H1 (cell line): Measurements from ENCODE around the gene FRMD5. TPM values are rescaled to one million over a fixed set of nuclear protein-coding genes. Genes with fewer than 3 reads are reported as not detected.

Experiments
- CTCF ChIA-PET: fragments of 300-600 bp; sonication (Branson Sonifier 250); formaldehyde crosslinking; loops from one replicate; lab custom pipeline; 2021; ENCODE audit not compliant: partially characterized antibody; lab: Charles Lee
- POLR2A ChIA-PET: fragments of 300-600 bp; sonication (Branson Sonifier 250); formaldehyde crosslinking; loops from one replicate; lab custom pipeline; 2021; ENCODE audit warnings: inconsistent platforms; ENCODE audit not compliant: partially characterized antibody; lab: Charles Lee
- DNase-seq, 2 experiments: peaks; one replicate each; pipeline versions ENCODE4 v3.0.0 to v3.0.0-alpha.2; 2010 to 2022; ENCODE audit warnings: low spot score in 2 of 2, low read depth in 1 of 2, mixed read lengths in 1 of 2
- FAIRE-seq: peaks from 2 replicates; lab custom pipeline; 2011; peaks lifted over from hg19 to GRCh38; lab: Jason Lieb, UNC
- H2AFZ ChIP-seq: 2 replicates; pipeline ENCODE4 v1.8.1; 2012; ENCODE audit warnings: low read length, inconsistent platforms
- H2AK5ac ChIP-seq: 2 replicates; pipeline ENCODE4 v1.6.1; 2013; ENCODE audit warnings: low read depth, low read length
- H2BK120ac ChIP-seq: replicated peaks from 2 replicates; pipeline ENCODE3; 2013; ENCODE audit warnings: low read depth, low read length, inconsistent platforms
- H2BK12ac ChIP-seq: 2 replicates; pipeline ENCODE4 v1.6.1; 2013; ENCODE audit warnings: low read depth, low read length
- H2BK15ac ChIP-seq: 2 replicates; pipeline ENCODE4 v1.6.1; 2013; ENCODE audit warnings: low read length
- H2BK20ac ChIP-seq: 2 replicates; pipeline ENCODE4 v1.6.1; 2013; ENCODE audit warnings: low read length
- H2BK5ac ChIP-seq: 2 replicates; pipeline ENCODE4 v1.6.1; 2013; ENCODE audit warnings: low read depth, low read length
- H3K14ac ChIP-seq: 2 replicates; pipeline ENCODE4 v1.6.1; 2013; ENCODE audit warnings: inconsistent platforms; ENCODE audit not compliant: insufficient read length
- H3K18ac ChIP-seq: 2 replicates; pipeline ENCODE4 v1.6.1; 2013; ENCODE audit warnings: low read length; ENCODE audit errors: extremely low read depth
- H3K23ac ChIP-seq: 2 replicates; pipeline ENCODE4 v1.6.1; 2013; ENCODE audit warnings: inconsistent platforms; ENCODE audit not compliant: insufficient read length
- H3K23me2 ChIP-seq: 2 replicates; pipeline ENCODE4 v1.6.1; 2013; ENCODE audit warnings: low read depth, low read length
- H3K27ac ChIP-seq: 2 replicates; pipeline ENCODE4 v1.6.1; 2011; ENCODE audit warnings: low read depth, low read length, inconsistent platforms
- H3K27me3 ChIP-seq, 4 experiments: replicated peaks in 1 of 4; 1 replicate in 1 of 4; 2 replicates in 3 of 4; pipeline versions ENCODE4 v1.6.1 to v1.8.1; 2011 to 2013; ENCODE audit warnings: low read length in 3 of 4, mild to moderate bottlenecking in 3 of 4, inconsistent platforms in 2 of 4, mixed read lengths in 2 of 4, moderate library complexity in 1 of 4; ENCODE audit not compliant: control insufficient read depth in 3 of 4, insufficient read depth in 3 of 4; ENCODE audit errors: extremely low read depth in 1 of 4
- H3K36me3 ChIP-seq, 4 experiments: 2 replicates each; pipeline versions ENCODE4 v1.6.1 to v1.8.1; 2011 to 2013; ENCODE audit warnings: mild to moderate bottlenecking in 4 of 4, low read length in 3 of 4, moderate library complexity in 2 of 4, control low read depth in 1 of 4, inconsistent platforms in 1 of 4; ENCODE audit not compliant: insufficient read depth in 4 of 4, control insufficient read depth in 2 of 4
- H3K4ac ChIP-seq: replicated peaks from 2 replicates; pipeline ENCODE3; 2013; ENCODE audit warnings: low read length, low read depth, mixed read lengths, inconsistent platforms; ENCODE audit not compliant: insufficient read length
- H3K4me1 ChIP-seq, 4 experiments: replicated peaks in 1 of 4; 1 replicate in 1 of 4; 2 replicates in 3 of 4; pipeline versions ENCODE4 v1.6.1 to v1.8.1; 2011 to 2013; ENCODE audit warnings: low read length in 3 of 4, inconsistent platforms in 2 of 4, mixed read lengths in 1 of 4; ENCODE audit not compliant: insufficient read depth in 4 of 4, control insufficient read depth in 3 of 4
- H3K4me2 ChIP-seq, 2 experiments: 2 replicates each; pipeline versions ENCODE4 v1.6.1 to v1.8.1; 2011 to 2013; ENCODE audit warnings: low read depth in 2 of 2, low read length in 2 of 2, control low read depth in 1 of 2, inconsistent platforms in 1 of 2, mild to moderate bottlenecking in 1 of 2; ENCODE audit not compliant: insufficient read depth in 1 of 2
- H3K4me3 ChIP-seq, 4 experiments: fragments of 200-600, 300-600 bp in 1 of 4; sonication (generic), shearing (Covaris generic), sonication (Bioruptor Twin) in 1 of 4; 2 replicates each; pipeline versions ENCODE4 v1.5.1 to v1.8.1; 2011 to 2016; ENCODE audit warnings: low read length in 4 of 4, low read depth in 3 of 4, control low read depth in 2 of 4, inconsistent platforms in 2 of 4, mild to moderate bottlenecking in 2 of 4, mixed read lengths in 1 of 4, moderate library complexity in 1 of 4; ENCODE audit not compliant: insufficient read depth in 2 of 4; ENCODE audit errors: extremely low read depth in 1 of 4
- H3K56ac ChIP-seq: replicated peaks from 2 replicates; pipeline ENCODE3; 2013; ENCODE audit warnings: low read depth, mild to moderate bottlenecking, mixed read lengths, low read length, inconsistent platforms; ENCODE audit not compliant: insufficient read length
- H3K79me1 ChIP-seq: 2 replicates; pipeline ENCODE4 v1.6.1; 2013; ENCODE audit warnings: low read depth, low read length, control low read depth
- H3K79me2 ChIP-seq, 2 experiments: 2 replicates each; pipeline versions ENCODE4 v1.6.1 to v1.8.1; 2012 to 2013; ENCODE audit warnings: low read length in 2 of 2, mild to moderate bottlenecking in 2 of 2, inconsistent platforms in 1 of 2; ENCODE audit not compliant: insufficient read depth in 2 of 2, control insufficient read depth in 1 of 2
- H3K9ac ChIP-seq, 4 experiments: replicated peaks in 1 of 4; 1 replicate in 1 of 4; 2 replicates in 3 of 4; pipeline versions ENCODE4 v1.6.1 to v1.8.1; 2011 to 2013; ENCODE audit warnings: low read depth in 3 of 4, low read length in 3 of 4, control low read depth in 2 of 4, mild to moderate bottlenecking in 2 of 4, moderate library complexity in 2 of 4, inconsistent platforms in 1 of 4; ENCODE audit errors: extremely low read depth in 1 of 4
- H3K9me3 ChIP-seq, 2 experiments: 2 replicates each; pipeline versions ENCODE4 v1.6.1 to v1.8.1; 2012 to 2013; ENCODE audit warnings: mild to moderate bottlenecking in 2 of 2, moderate library complexity in 2 of 2, control low read depth in 1 of 2, inconsistent platforms in 1 of 2, low read depth in 1 of 2, low read length in 1 of 2, mixed read lengths in 1 of 2; ENCODE audit not compliant: insufficient read depth in 2 of 2
- H4K20me1 ChIP-seq, 2 experiments: replicated peaks in 1 of 2; 2 replicates each; pipeline versions ENCODE3 to v1.8.1; 2011 to 2013; ENCODE audit warnings: inconsistent platforms in 2 of 2, low read length in 2 of 2, mild to moderate bottlenecking in 1 of 2; ENCODE audit not compliant: insufficient read depth in 2 of 2, control insufficient read depth in 1 of 2
- H4K5ac ChIP-seq: 2 replicates; pipeline ENCODE4 v1.6.1; 2013; ENCODE audit warnings: low read length, low read depth, mixed read lengths, inconsistent platforms; ENCODE audit not compliant: insufficient read length
- H4K8ac ChIP-seq: 2 replicates; pipeline ENCODE4 v1.8.0; 2013; ENCODE audit warnings: mild to moderate bottlenecking, moderate library complexity, low read length, inconsistent platforms; ENCODE audit not compliant: insufficient read depth; ENCODE audit errors: extremely low read depth
- H4K91ac ChIP-seq: replicated peaks from 2 replicates; pipeline ENCODE3; 2013; ENCODE audit warnings: low read length, mixed read lengths, inconsistent platforms; ENCODE audit not compliant: insufficient read length
- JUND ChIP-seq: IDR thresholded peaks from 2 replicates; pipeline ENCODE4 v1.6.1; 2011; ENCODE audit warnings: mild to moderate bottlenecking, improper control_type of control experiment, low read length
- MAX ChIP-seq: IDR thresholded peaks from 2 replicates; pipeline ENCODE4 v1.6.1; 2012; ENCODE audit warnings: inconsistent platforms
- PHF8 ChIP-seq: fragments of 200-600 bp; sonication (generic); conservative IDR thresholded peaks from 2 replicates; pipeline ENCODE4 v1.7.1; 2012; ENCODE audit warnings: low read depth, mild to moderate bottlenecking, inconsistent platforms, low read length, moderate library complexity
- TBP ChIP-seq: IDR thresholded peaks from 2 replicates; pipeline ENCODE4 v1.6.1; 2011; ENCODE audit warnings: low read depth, low read length, improper control_type of control experiment
- TEAD4 ChIP-seq: IDR thresholded peaks from 2 replicates; pipeline ENCODE4 v1.6.1; 2012; ENCODE audit warnings: low read depth, low read length, inconsistent platforms, mixed read lengths
- WGBS, 2 experiments: shearing (Covaris generic) in 1 of 2; methylation state at CpG; one replicate each; pipeline versions ENCODE4 v1.1.6 to v1.1.7; 2013 to 2015; ENCODE audit warnings: low lambda C conversion rate in 2 of 2, mixed read lengths in 2 of 2, inconsistent platforms in 1 of 2, low coverage in 1 of 2, missing lambda C conversion rate in 1 of 2; ENCODE audit not compliant: insufficient replicate concordance in 2 of 2, insufficient coverage in 1 of 2, insufficient read length in 1 of 2; ENCODE audit errors: extremely low coverage in 1 of 2, missing lambda C conversion rate in 1 of 2; 5-methylcytosine and 5-hydroxymethylcytosine counted together
- polyA plus RNA-seq, 7 experiments: library from polyadenylated mRNA; depleted of rRNA in 3 of 7; stranded (reverse) in 5 of 7; unstranded in 2 of 7; fragments of >200 nt in 5 of 7; fragments of 200-250 nt in 2 of 7; gene quantifications; 1 replicate in 5 of 7; 2 replicates in 1 of 7; 4 replicates in 1 of 7; pipeline versions ENCODE4 v1.2.1 to v1.2.3, GENCODE V29; 2011 to 2013; ENCODE audit warnings: missing spikeins in 2 of 7, mixed read lengths in 2 of 7
- total RNA-seq: library from RNA; stranded (reverse); fragmentation: NEBNext Ultra II Directional; extraction: Animal tissue kit (Norgen Biotek cat#: 25700); gene quantifications from 2 replicates; pipeline ENCODE4 v1.2.1, GENCODE V29; 2021

The FRMD5 gene
- total and polyA plus RNA-seq, 2 of the 8 experiments (the other 6 are each of a cell fraction or from before 2014, with no cell fraction given) = 10.1 to 12.6 TPM

GRCh38 chr15:44075535-44075934 lies 119.5 kb downstream of the FRMD5 start:
- no peak overlapping the region for H2BK15ac ChIP-seq
- H3K14ac ChIP-seq = no peak overlapping the region
- ChIA-PET CTCF (no interaction called here), POLR2A (no interaction called here)
- H3K4ac ChIP-seq = no peak overlapping the region
- no peak overlapping the region for H2AK5ac ChIP-seq
- no peak overlapping the region for H4K8ac ChIP-seq
- no peak overlapping the region for H3K9ac ChIP-seq
- H3K27me3 ChIP-seq = no peaks in the 10 kb centered on the region
- H3K4me2 ChIP-seq = no peak overlapping the region
- no peak overlapping the region for H2AFZ ChIP-seq
- no peaks in the 10 kb centered on the region for H3K23me2 ChIP-seq
- H3K23ac ChIP-seq = no peak overlapping the region
- no peaks in the 10 kb centered on the region for H3K36me3 ChIP-seq
- no peak for DNase-seq
- no peaks in the 10 kb centered on the region for H4K20me1 ChIP-seq
- H3K18ac ChIP-seq = no peak overlapping the region
- WGBS, 2 experiments = 95% methylated on average over 3 of the region's 3 CpGs; no CpG with 5 or more reads in 1 of the 2 experiments
- H2BK120ac ChIP-seq = no peak overlapping the region
- no peak overlapping the region for H3K4me3 ChIP-seq
- H4K91ac ChIP-seq = no peak overlapping the region
- peaks cover 0 to 2% (median 0%) of the 10 kb centered on the region in 4 experiments; a peak in 1 of 7 replicates for H3K4me1 ChIP-seq
- no peak overlapping the region for H2BK5ac ChIP-seq
- no peak overlapping the region for H4K5ac ChIP-seq
- TF ChIP-seq MAX (no peak), TEAD4 (no peak), TBP (no peak), PHF8 (no peak), JUND (no peak)
- H3K79me2 ChIP-seq = no peaks in the 10 kb centered on the region
- no peak overlapping the region for H2BK12ac ChIP-seq
- H2BK20ac ChIP-seq = no peak overlapping the region
- FAIRE-seq = no peak
- no peak overlapping the region for H3K27ac ChIP-seq
- no peaks in the 10 kb centered on the region for H3K79me1 ChIP-seq
- H3K9me3 ChIP-seq = no peaks in the 10 kb centered on the region
- no peak overlapping the region for H3K56ac ChIP-seq
